Smooth muscle cell (in vitro differentiated cells): Measurements from ENCODE around the gene CAP2. TPM values are rescaled to one million over a fixed set of nuclear protein-coding genes. Genes with fewer than 3 reads are reported as not detected.

Experiments used
- DNase-seq: peaks from one replicate; lab custom pipeline; 2025; ENCODE audit not compliant: unreplicated experiment; lab: John Stamatoyannopoulos, UW
- H2AFZ ChIP-seq: fragments of 200-600 bp; sonication (generic); 2 replicates; pipeline ENCODE4 v1.6.0; 2016; ENCODE audit warnings: antibody characterized with exemption, low read depth, mild to moderate bottlenecking
- H3F3A ChIP-seq: fragments of 200-600 bp; sonication (generic); 2 replicates; pipeline ENCODE4 v1.6.0; 2017; ENCODE audit warnings: antibody characterized with exemption, low read depth
- H3K27ac ChIP-seq: fragments of 200-600 bp; sonication (generic); 2 replicates; pipeline ENCODE4 v1.5.1; 2016; ENCODE audit warnings: low read depth, mild to moderate bottlenecking
- H3K27me3 ChIP-seq: fragments of 200-600 bp; sonication (generic); 2 replicates; pipeline ENCODE4 v1.6.1; 2016; ENCODE audit warnings: low read depth, mild to moderate bottlenecking
- H3K36me3 ChIP-seq: fragments of 200-600 bp; sonication (generic); 2 replicates; pipeline ENCODE4 v1.5.1; 2016; ENCODE audit warnings: low read depth
- H3K4me1 ChIP-seq: fragments of 200-600 bp; sonication (generic); 2 replicates; pipeline ENCODE4 v1.5.1; 2016; ENCODE audit warnings: low read depth
- H3K4me2 ChIP-seq: fragments of 200-600 bp; sonication (generic); 2 replicates; pipeline ENCODE4 v1.6.0; 2016; ENCODE audit warnings: mild to moderate bottlenecking
- H3K4me3 ChIP-seq: fragments of 200-600 bp; sonication (generic); 2 replicates; pipeline ENCODE4 v1.5.1; 2016; ENCODE audit warnings: mild to moderate bottlenecking
- H3K79me2 ChIP-seq: fragments of 200-600 bp; sonication (generic); 2 replicates; pipeline ENCODE4 v1.6.0; 2016; ENCODE audit warnings: low read depth, mild to moderate bottlenecking
- H3K9ac ChIP-seq: fragments of 200-600 bp; sonication (generic); 2 replicates; pipeline ENCODE4 v1.6.0; 2016; ENCODE audit warnings: low read depth
- H3K9me3 ChIP-seq: fragments of 200-600 bp; sonication (generic); replicated peaks from 2 replicates; pipeline ENCODE4 v1.5.1; 2016; ENCODE audit warnings: low read depth
- H4K20me1 ChIP-seq: fragments of 200-600 bp; sonication (generic); 2 replicates; pipeline ENCODE4 v1.6.0; 2016; ENCODE audit warnings: low read depth
- CTCF ChIP-seq: fragments of 200-600 bp; sonication (generic); IDR thresholded peaks from 2 replicates; pipeline ENCODE4 v1.5.1; 2017; ENCODE audit warnings: borderline replicate concordance, mild to moderate bottlenecking, antibody characterized with exemption; ENCODE audit not compliant: insufficient read depth, poor library complexity, severe bottlenecking
- WGBS: methylation state at CpG from one replicate; pipeline ENCODE4 v1.1.7; 2016; ENCODE audit warnings: low lambda C conversion rate; 5-methylcytosine and 5-hydroxymethylcytosine counted together
- polyA plus RNA-seq: library from polyadenylated mRNA; unstranded; fragments of >200 nt; fragmentation: Nextera tagmentation; extraction: Ambion mirVana; gene quantifications from 2 replicates; pipeline ENCODE4 v1.2.1, GENCODE V29; 2016
- total RNA-seq: library from RNA; depleted of rRNA; stranded (reverse); fragments of >200 nt; gene quantifications from 2 replicates; pipeline ENCODE4 v1.2.3, GENCODE V29; 2014

Gene CAP2
- total and polyA plus RNA-seq, 2 experiments from 2014 or later, result 19.0 to 27.7 TPM

GRCh38 chr6:17486680-17487079, 93.3 kb downstream of the CAP2 start:
- Histone ChIP-seq H3K27ac (no peak overlapping the region), H2AFZ (no peak overlapping the region), H3K9ac (no peak overlapping the region), H3K4me2 (no peak overlapping the region), H3F3A (no peaks in the 10 kb centered on the region), H3K9me3 (no peaks in the 10 kb centered on the region), H3K79me2 (no peaks in the 10 kb centered on the region), H3K27me3 (no peaks in the 10 kb centered on the region), H3K4me1 (no peaks in the 10 kb centered on the region), H3K36me3 (no peaks in the 10 kb centered on the region), H3K4me3 (no peak overlapping the region), H4K20me1 (no peaks in the 10 kb centered on the region)
- WGBS, result 83% methylated on average over 4 of the region's 4 CpGs
- DNase-seq, result no peak
- no peak for TF ChIP-seq CTCF

DNA sequence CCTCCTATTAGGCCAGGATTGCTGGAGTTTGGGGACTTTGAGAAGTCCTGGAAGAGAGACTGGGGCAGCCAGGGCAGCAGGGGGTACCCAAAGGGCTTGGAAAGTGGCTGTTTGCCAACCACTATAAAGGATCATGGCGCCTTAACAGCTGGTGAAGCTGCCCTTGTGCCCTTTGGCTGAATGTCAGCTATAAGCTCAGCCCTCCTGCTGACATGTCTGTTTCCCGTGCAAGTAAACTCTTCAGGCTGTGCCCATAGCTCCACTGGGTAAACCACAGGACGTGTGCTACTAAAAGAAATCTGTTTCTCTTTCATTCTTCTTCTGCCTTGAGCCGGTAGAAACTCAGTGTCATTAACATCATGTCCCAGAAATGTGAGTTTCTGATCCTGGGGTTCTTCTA, 97.3 kb downstream of the CAP2 start:
- H3K36me3 ChIP-seq, result no peaks in the 10 kb centered on the region
- WGBS, result 96% methylated on average over 4 of the region's 4 CpGs
- H3K27me3 ChIP-seq, result no peaks in the 10 kb centered on the region
- H3K4me2 ChIP-seq, result no peak overlapping the region
- H3K27ac ChIP-seq, result no peak overlapping the region
- H3K4me3 ChIP-seq, result no peak overlapping the region
- DNase-seq, result no peak
- H2AFZ ChIP-seq, result no peak overlapping the region
- no peaks in the 10 kb centered on the region for H3K9me3 ChIP-seq
- H3K79me2 ChIP-seq, result no peaks in the 10 kb centered on the region
- H3F3A ChIP-seq, result no peaks in the 10 kb centered on the region
- H3K4me1 ChIP-seq, result no peaks in the 10 kb centered on the region
- no peak for TF ChIP-seq CTCF
- H4K20me1 ChIP-seq, result no peaks in the 10 kb centered on the region
- no peak overlapping the region for H3K9ac ChIP-seq

GRCh38 chr6:17491416-17492142, 98.2 kb downstream of the CAP2 start:
- no peaks in the 10 kb centered on the region for H3K79me2 ChIP-seq
- WGBS, result 78% methylated on average over 10 of the region's 10 CpGs
- H3K9me3 ChIP-seq, result no peaks in the 10 kb centered on the region
- no peak for DNase-seq
- H2AFZ ChIP-seq, result no peak overlapping the region
- no peak overlapping the region for H3K4me2 ChIP-seq
- H3F3A ChIP-seq, result no peaks in the 10 kb centered on the region
- no peak overlapping the region for H3K9ac ChIP-seq
- H3K4me3 ChIP-seq, result no peak overlapping the region
- no peaks in the 10 kb centered on the region for H3K36me3 ChIP-seq
- no peaks in the 10 kb centered on the region for H4K20me1 ChIP-seq
- no peak for TF ChIP-seq CTCF
- H3K27ac ChIP-seq, result no peak overlapping the region
- no peaks in the 10 kb centered on the region for H3K4me1 ChIP-seq
- no peaks in the 10 kb centered on the region for H3K27me3 ChIP-seq

GRCh38 chr6:17492350-17492749, 99.0 kb downstream of the CAP2 start:
- H4K20me1 ChIP-seq, result no peaks in the 10 kb centered on the region
- no peak overlapping the region for H3K4me2 ChIP-seq
- H3K4me1 ChIP-seq, result no peaks in the 10 kb centered on the region
- H3K9ac ChIP-seq, result no peak overlapping the region
- no peaks in the 10 kb centered on the region for H3F3A ChIP-seq
- no peak for DNase-seq
- no peaks in the 10 kb centered on the region for H3K36me3 ChIP-seq
- H3K79me2 ChIP-seq, result no peaks in the 10 kb centered on the region
- TF ChIP-seq CTCF, result no peak
- H3K9me3 ChIP-seq, result no peaks in the 10 kb centered on the region
- H2AFZ ChIP-seq, result no peak overlapping the region
- 93% methylated on average over 6 of the region's 6 CpGs for WGBS
- no peak overlapping the region for H3K27ac ChIP-seq
- H3K27me3 ChIP-seq, result no peaks in the 10 kb centered on the region
- H3K4me3 ChIP-seq, result no peak overlapping the region
